Measurements from ENCODE around the gene SURF4. TPM values are rescaled to one million over a fixed set of nuclear protein-coding genes. Genes with fewer than 3 reads are reported as not detected.

SURF4 gene
- total and polyA plus RNA-seq, 3 donors from 2014 or later, result 150 to 163 (median 151) TPM

DNA sequence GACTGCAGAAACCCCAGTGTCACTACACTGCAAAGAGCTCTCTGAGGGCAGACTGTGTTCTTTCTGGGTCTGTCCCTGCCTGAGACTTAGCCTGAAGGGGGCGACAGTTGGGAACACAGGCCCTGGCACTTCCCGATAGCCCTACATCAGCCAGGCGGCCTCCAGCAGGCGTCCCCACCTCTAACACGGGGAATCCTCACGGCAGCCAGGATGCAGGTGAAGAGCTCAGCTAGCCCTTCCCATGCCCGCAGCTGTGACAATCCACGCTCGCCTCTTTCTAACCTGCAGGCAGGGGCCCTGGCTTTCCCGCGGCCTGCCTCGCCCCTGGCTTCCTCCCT, 33.8 kb downstream of the SURF4 start:
- intact Hi-C loops (cut with DNase I; ENCODE audit: low total_unique reads), result no loop called here
- no peak for DNase-seq
- Histone ChIP-seq H3K9me3 (no peaks in the 10 kb centered on the region), H3K4me3 (no peak overlapping the region), H3K36me3 (ENCODE audit: low read depth, missing control alignments) (no peaks in the 10 kb centered on the region), H3K4me1 (peaks cover 12% of the 10 kb centered on the region), H3K27ac (no peak overlapping the region), H3K27me3 (no peaks in the 10 kb centered on the region)
- 83 to 86% methylated on average over 11 to 12 of the region's 12 CpGs for WGBS, 2 donors
- no peak for TF ChIP-seq POLR2A (IDR thresholded peaks at IDR 0.05)
- TF ChIP-seq, protein P1, sequence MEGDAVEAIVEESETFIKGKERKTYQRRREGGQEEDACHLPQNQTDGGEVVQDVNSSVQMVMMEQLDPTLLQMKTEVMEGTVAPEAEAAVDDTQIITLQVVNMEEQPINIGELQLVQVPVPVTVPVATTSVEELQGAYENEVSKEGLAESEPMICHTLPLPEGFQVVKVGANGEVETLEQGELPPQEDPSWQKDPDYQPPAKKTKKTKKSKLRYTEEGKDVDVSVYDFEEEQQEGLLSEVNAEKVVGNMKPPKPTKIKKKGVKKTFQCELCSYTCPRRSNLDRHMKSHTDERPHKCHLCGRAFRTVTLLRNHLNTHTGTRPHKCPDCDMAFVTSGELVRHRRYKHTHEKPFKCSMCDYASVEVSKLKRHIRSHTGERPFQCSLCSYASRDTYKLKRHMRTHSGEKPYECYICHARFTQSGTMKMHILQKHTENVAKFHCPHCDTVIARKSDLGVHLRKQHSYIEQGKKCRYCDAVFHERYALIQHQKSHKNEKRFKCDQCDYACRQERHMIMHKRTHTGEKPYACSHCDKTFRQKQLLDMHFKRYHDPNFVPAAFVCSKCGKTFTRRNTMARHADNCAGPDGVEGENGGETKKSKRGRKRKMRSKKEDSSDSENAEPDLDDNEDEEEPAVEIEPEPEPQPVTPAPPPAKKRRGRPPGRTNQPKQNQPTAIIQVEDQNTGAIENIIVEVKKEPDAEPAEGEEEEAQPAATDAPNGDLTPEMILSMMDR (IDR thresholded peaks at IDR 0.05), result no peak

DNA sequence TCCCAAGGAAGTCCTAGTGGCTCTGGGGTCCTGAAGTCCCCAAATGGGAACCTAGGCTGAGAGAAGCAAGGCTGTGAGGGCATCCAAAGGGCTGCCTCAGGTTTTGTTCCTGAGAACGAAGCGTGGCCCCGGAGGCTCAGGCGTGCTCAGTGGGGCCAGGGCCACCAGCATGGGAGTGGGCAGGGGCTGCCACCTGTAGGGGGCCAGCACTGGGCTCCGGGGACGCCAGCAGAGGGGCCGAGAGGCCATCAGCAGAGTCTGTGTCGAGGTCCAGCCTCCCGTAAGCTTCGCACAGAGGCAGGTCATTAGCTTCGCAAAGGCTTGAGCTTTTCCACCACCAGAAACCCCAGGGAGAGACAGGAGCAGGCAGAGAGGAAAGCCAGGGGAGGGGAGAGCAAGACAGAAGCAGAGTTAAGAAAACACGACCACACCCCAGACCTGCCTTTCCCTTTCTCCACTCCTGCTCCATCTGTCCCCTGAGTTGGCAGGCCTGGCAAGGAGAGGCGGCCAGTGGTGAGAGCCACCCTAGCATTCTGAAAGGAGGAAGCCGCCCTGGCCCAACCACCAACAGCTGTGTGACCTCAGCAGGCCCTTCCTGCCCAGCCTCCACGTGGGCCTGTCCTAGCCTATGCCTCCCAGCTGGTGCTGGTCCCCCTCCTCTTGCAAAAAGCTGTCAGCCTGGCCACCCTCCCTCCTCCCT, 34.3 kb downstream of the SURF4 start:
- Histone ChIP-seq H3K27me3 (no peaks in the 10 kb centered on the region), H3K9me3 (no peaks in the 10 kb centered on the region), H3K27ac (no peak overlapping the region), H3K4me3 (no peak overlapping the region), H3K4me1 (peaks cover 10% of the 10 kb centered on the region), H3K36me3 (ENCODE audit: low read depth, missing control alignments) (no peaks in the 10 kb centered on the region)
- no peak for DNase-seq
- intact Hi-C loops (cut with DNase I; ENCODE audit: low total_unique reads), result no loop called here
- no peak for TF ChIP-seq POLR2A (IDR thresholded peaks at IDR 0.05)
- TF ChIP-seq, protein P1 (IDR thresholded peaks at IDR 0.05), result no peak
- 76 to 92% methylated on average over 6 to 15 of the region's 15 CpGs for WGBS, 2 donors

DNA sequence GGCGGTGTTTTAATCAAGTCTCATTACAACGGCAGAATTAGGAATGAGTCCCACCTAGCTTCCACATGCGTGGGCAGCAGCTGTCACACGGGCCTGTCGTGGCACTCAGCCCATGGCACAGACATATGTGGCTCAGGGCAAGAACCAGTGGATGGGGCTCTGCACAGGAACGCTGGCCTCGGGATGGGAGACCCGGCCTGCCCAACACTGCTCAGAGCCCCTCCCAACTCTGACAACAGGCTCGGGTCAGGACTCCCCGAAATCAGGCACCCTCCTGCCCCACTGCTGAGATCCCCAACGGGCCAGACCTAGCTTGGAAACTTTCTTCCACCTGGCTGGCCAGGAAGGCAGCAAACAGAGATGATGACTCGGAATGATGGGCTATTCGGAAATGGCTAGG, 34.9 kb downstream of the SURF4 start:
- H3K27me3 ChIP-seq, result no peaks in the 10 kb centered on the region
- 85 to 91% methylated on average over 7 to 13 of the region's 13 CpGs for WGBS, 2 donors
- H3K4me3 ChIP-seq, result no peak overlapping the region
- no peaks in the 10 kb centered on the region for H3K36me3 ChIP-seq (ENCODE audit: low read depth, missing control alignments)
- DNase-seq, result no peak
- no peaks in the 10 kb centered on the region for H3K9me3 ChIP-seq
- intact Hi-C loops (cut with DNase I; ENCODE audit: low total_unique reads), result no loop called here
- H3K4me1 ChIP-seq, result peaks cover 6% of the 10 kb centered on the region
- H3K27ac ChIP-seq, result no peak overlapping the region
- TF ChIP-seq POLR2A (IDR thresholded peaks at IDR 0.05), result no peak
- TF ChIP-seq, protein P1 (IDR thresholded peaks at IDR 0.05), result no peak

DNA sequence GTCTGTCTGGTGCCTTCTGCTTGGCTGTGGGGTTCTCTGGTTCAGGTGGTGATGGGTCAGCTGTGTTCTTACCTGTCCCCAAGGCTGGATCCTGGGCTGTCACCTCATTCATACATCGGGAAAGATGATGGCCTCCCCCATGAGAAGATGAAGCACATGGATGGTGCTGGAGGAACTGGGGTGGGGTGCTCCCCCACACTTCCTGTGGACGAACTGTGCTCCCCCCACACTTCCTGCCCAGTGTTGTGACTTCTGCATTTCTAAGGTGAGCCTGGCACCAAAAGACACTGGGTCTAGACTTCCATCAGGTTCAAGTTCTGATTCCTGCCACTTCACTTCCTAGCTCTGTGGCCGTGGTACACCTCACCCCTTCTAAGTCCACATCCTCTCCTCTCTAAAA, 35.6 kb downstream of the SURF4 start:
- no peak for DNase-seq

More for the DNA sequence above, 35.6 kb downstream of the SURF4 start:
- Histone ChIP-seq H3K36me3 (ENCODE audit: low read depth, missing control alignments) (no peaks in the 10 kb centered on the region), H3K27me3 (no peaks in the 10 kb centered on the region), H3K27ac (no peak overlapping the region), H3K4me1 (peaks cover 6% of the 10 kb centered on the region), H3K9me3 (no peaks in the 10 kb centered on the region), H3K4me3 (no peak overlapping the region)
- intact Hi-C loops (cut with DNase I; ENCODE audit: low total_unique reads), result no loop called here
- 74 to 80% methylated on average over 3 of the region's 3 CpGs for WGBS, 2 donors
- TF ChIP-seq POLR2A (IDR thresholded peaks at IDR 0.05), result no peak
- TF ChIP-seq, protein P1 (IDR thresholded peaks at IDR 0.05), result no peak
